B cell (primary cell): Measurements from ENCODE around the gene PHKA2. TPM values are rescaled to one million over a fixed set of nuclear protein-coding genes. Genes with fewer than 3 reads are reported as not detected.

Experiments
- ATAC-seq: fragments of 200-7000 bp; cut with Tn5 transposase; one replicate; pipeline ENCODE4 v1.10.0; 2021; ENCODE audit warnings: low read depth, mild to moderate bottlenecking, moderate number of reproducible peaks, moderate library complexity
- CTCF ChIA-PET: fragments of 350-600 bp; sonication (Branson Sonifier 250); formaldehyde crosslinking; loops from one replicate; lab custom pipeline; 2021; ENCODE audit warnings: antibody characterized with exemption, inconsistent platforms; lab: Charles Lee
- POLR2A ChIA-PET: fragments of 350-600 bp; sonication (Branson Sonifier 250); formaldehyde crosslinking; loops from one replicate; lab custom pipeline; 2021; ENCODE audit warnings: antibody characterized with exemption; lab: Charles Lee
- DNase-seq: peaks from one replicate; pipeline ENCODE4 v3.0.0; 2013
- H2AFZ ChIP-seq: 2 replicates; pipeline ENCODE4 v1.6.1; 2012; ENCODE audit warnings: mild to moderate bottlenecking, low read depth, low read length; ENCODE audit not compliant: insufficient read depth, poor library complexity, severe bottlenecking
- H3K27ac ChIP-seq, 2 donors: 1 replicate in 1 of 2; 2 replicates in 1 of 2; pipeline ENCODE4 v1.5.1; 2012 to 2013; ENCODE audit warnings: low read length in 2 of 2, mild to moderate bottlenecking in 2 of 2, moderate library complexity in 1 of 2
- H3K27me3 ChIP-seq, 4 experiments: fragments of 200-600 bp in 1 of 4; sonication (generic) in 1 of 4; replicated peaks in 1 of 4; 1 replicate in 2 of 4; 2 replicates in 2 of 4; pipeline versions ENCODE4 v1.6.1 to v1.7.0; 2013 to 2016; ENCODE audit warnings: low read length in 3 of 4, mild to moderate bottlenecking in 2 of 4, mixed read lengths in 1 of 4, moderate library complexity in 1 of 4; ENCODE audit not compliant: insufficient read depth in 4 of 4, control insufficient read depth in 3 of 4; ENCODE audit errors: control extremely low read depth in 1 of 4
- H3K36me3 ChIP-seq, 2 experiments: replicated peaks in 1 of 2; 1 replicate in 1 of 2; 2 replicates in 1 of 2; pipeline versions ENCODE4 v1.6.1 to v1.7.1; 2013; ENCODE audit warnings: low read length in 1 of 2; ENCODE audit not compliant: insufficient read depth in 2 of 2, control insufficient read depth in 1 of 2; ENCODE audit errors: control extremely low read depth in 1 of 2, extremely low read depth in 1 of 2
- H3K4me1 ChIP-seq, 2 donors: fragments of 200-600 bp in 1 of 2; sonication (generic) in 1 of 2; 1 replicate in 1 of 2; 2 replicates in 1 of 2; pipeline versions ENCODE4 v1.5.1 to v1.6.1; 2013 to 2017; ENCODE audit warnings: low read length in 2 of 2; ENCODE audit not compliant: control insufficient read depth in 2 of 2, insufficient read depth in 2 of 2
- H3K4me2 ChIP-seq: replicated peaks from 2 replicates; pipeline ENCODE3; 2012; ENCODE audit warnings: mild to moderate bottlenecking, low read depth, low read length; ENCODE audit not compliant: poor library complexity, severe bottlenecking
- H3K4me3 ChIP-seq, 5 experiments: fragments of 200-600 bp in 1 of 5; sonication (generic) in 1 of 5; 1 replicate in 3 of 5; 2 replicates in 2 of 5; pipeline versions ENCODE4 v1.5.1 to v1.7.0; 2011 to 2016; ENCODE audit warnings: low read length in 4 of 5, mild to moderate bottlenecking in 4 of 5, low read depth in 2 of 5, control low read depth in 1 of 5, moderate library complexity in 1 of 5; ENCODE audit not compliant: insufficient read depth in 1 of 5; ENCODE audit errors: control extremely low read depth in 1 of 5, extremely low read depth in 1 of 5
- H3K79me2 ChIP-seq: fragments of 200-600 bp; sonication (generic); one replicate; pipeline ENCODE4 v1.6.0; 2016; ENCODE audit warnings: low read length; ENCODE audit not compliant: control insufficient read depth, insufficient read depth
- H3K9ac ChIP-seq: fragments of 200-600 bp; sonication (generic); 2 replicates; pipeline ENCODE4 v1.6.1; 2017; ENCODE audit warnings: mild to moderate bottlenecking, low read length, moderate library complexity
- H3K9me3 ChIP-seq, 3 donors: one replicate each; pipeline versions ENCODE4 v1.6.1 to v1.7.1; 2013; ENCODE audit warnings: low read length in 2 of 3; ENCODE audit not compliant: control insufficient read depth in 2 of 3, insufficient read depth in 1 of 3; ENCODE audit errors: control extremely low read depth in 1 of 3
- H4K20me1 ChIP-seq: 2 replicates; pipeline ENCODE4 v1.6.0; 2012; ENCODE audit warnings: mild to moderate bottlenecking, low read length; ENCODE audit not compliant: insufficient read depth, control insufficient read depth, poor library complexity, severe bottlenecking
- H3K27ac Mint-ChIP-seq: one replicate; pipeline ENCODE4 v1.8.0; 2021; ENCODE audit warnings: mixed read lengths
- H3K27me3 Mint-ChIP-seq: one replicate; pipeline ENCODE4 v1.8.0; 2021; ENCODE audit warnings: mixed read lengths
- H3K4me1 Mint-ChIP-seq: one replicate; pipeline ENCODE4 v1.8.0; 2021; ENCODE audit warnings: mixed read lengths
- H3K4me3 Mint-ChIP-seq: one replicate; pipeline ENCODE4 v1.8.0; 2021; ENCODE audit warnings: mixed read lengths
- H3K9me3 Mint-ChIP-seq: one replicate; pipeline ENCODE4 v1.8.0; 2022; ENCODE audit warnings: mixed read lengths; ENCODE audit not compliant: insufficient read depth
- CTCF ChIP-seq: fragments of 200-600 bp; IDR thresholded peaks from one replicate; pipeline ENCODE4 v1.8.0; 2022; ENCODE audit warnings: antibody characterized with exemption, mild to moderate bottlenecking
- EZH2 ChIP-seq: IDR thresholded peaks from 2 replicates; pipeline ENCODE4 v1.6.1; 2012; ENCODE audit warnings: borderline replicate concordance, low read depth, mild to moderate bottlenecking, moderate library complexity, low read length; ENCODE audit not compliant: insufficient read depth, poor library complexity, severe bottlenecking
- WGBS: methylation state at CpG from one replicate; pipeline ENCODE4 v1.1.5; 2013; ENCODE audit warnings: missing lambda C conversion rate; ENCODE audit not compliant: insufficient coverage; 5-methylcytosine and 5-hydroxymethylcytosine counted together
- intact Hi-C: fragments of 100-400 bp; cut with micrococcal nuclease; formaldehyde crosslinking; loops from one replicate; pipeline ENCODE4 v1.10.0; 2022
- polyA plus RNA-seq: library from polyadenylated mRNA; depleted of rRNA; stranded (reverse); fragments of >200 nt; gene quantifications from 2 replicates; pipeline ENCODE4 v1.2.3, GENCODE V29; 2012
- total RNA-seq, 2 donors: library from RNA; stranded (reverse); fragments of 120-200 nt in 1 of 2; gene quantifications; 1 replicate in 1 of 2; 2 replicates in 1 of 2; pipeline versions ENCODE4 v1.2.3 to v1.2.4, GENCODE V29; 2013 to 2022

The PHKA2 gene
- total and polyA plus RNA-seq, 2 donors (not counting 1 experiment from before 2014, with no cell fraction given), result 54.6 to 60.6 TPM

GRCh38 chrX:18890049-18890381, 93.9 kb downstream of the PHKA2 start:
- no peak overlapping the region for H3K4me3 ChIP-seq
- H3K79me2 ChIP-seq, result no peaks in the 10 kb centered on the region
- no peak overlapping the region for H3K4me2 ChIP-seq
- H4K20me1 ChIP-seq, result no peaks in the 10 kb centered on the region
- no peak overlapping the region for H3K9ac ChIP-seq
- DNase-seq, result no peak
- ChIA-PET POLR2A (no interaction called here), CTCF (no interaction called here)
- Mint-ChIP-seq H3K4me3 (no peak overlapping the region), H3K27ac (no peak overlapping the region), H3K4me1 (peaks cover 24% of the 10 kb centered on the region), H3K27me3 (no peaks in the 10 kb centered on the region), H3K9me3 (no peaks in the 10 kb centered on the region)
- peaks cover 14 to 20% of the 10 kb centered on the region in 2 donors for H3K4me1 ChIP-seq
- no peak for ATAC-seq
- no peak overlapping the region for H3K27ac ChIP-seq
- H3K9me3 ChIP-seq, result no peaks in the 10 kb centered on the region
- no peaks in the 10 kb centered on the region for H3K27me3 ChIP-seq
- WGBS, result 100% methylated on average over 1 of the region's 7 CpGs
- H2AFZ ChIP-seq, result no peak overlapping the region
- TF ChIP-seq EZH2, result no peak
- no peak for TF ChIP-seq CTCF
- H3K36me3 ChIP-seq, result no peaks in the 10 kb centered on the region
- intact Hi-C loops, result no loop called here

GRCh38 chrX:18889346-18890048, 94.4 kb downstream of the PHKA2 start:
- Histone ChIP-seq H4K20me1 (no peaks in the 10 kb centered on the region), H3K79me2 (no peaks in the 10 kb centered on the region), H3K36me3 (no peaks in the 10 kb centered on the region), H2AFZ (no peak overlapping the region), H3K27ac (no peak overlapping the region), H3K27me3 (no peaks in the 10 kb centered on the region), H3K4me1 (peaks cover 14 to 20% of the 10 kb centered on the region in 2 donors), H3K9me3 (no peaks in the 10 kb centered on the region), H3K4me3 (no peak overlapping the region), H3K9ac (no peak overlapping the region), H3K4me2 (no peak overlapping the region)
- H3K4me3 Mint-ChIP-seq, result no peak overlapping the region
- TF ChIP-seq CTCF (no peak), EZH2 (no peak)
- DNase-seq (no peak), ATAC-seq (no peak)
- POLR2A ChIA-PET, result no interaction called here
- 100% methylated on average over 3 of the region's 12 CpGs for WGBS
- no peak overlapping the region for H3K27ac Mint-ChIP-seq
- CTCF ChIA-PET, result no interaction called here
- no peaks in the 10 kb centered on the region for H3K27me3 Mint-ChIP-seq
- no peaks in the 10 kb centered on the region for H3K9me3 Mint-ChIP-seq
- H3K4me1 Mint-ChIP-seq, result peaks cover 24% of the 10 kb centered on the region
- intact Hi-C loops, result loop anchor here (5.0 kb wide), 1 partner anchor 443 kb away; no protein-coding TSS in a partner anchor
